Urinary bladder (tissue), 4 donors: ENCODE data around the gene SP5. TPM values are rescaled to one million over a fixed set of nuclear protein-coding genes. Genes with fewer than 3 reads are reported as not detected.
"Not testable (repeated sequence)": the region's sequence is repeated elsewhere in the genome, so short reads cannot be mapped to it uniquely, and the experiment has no call there.

ENCODE experiments used
- DNase-seq: peaks from one replicate; pipeline ENCODE4 v3.0.0-alpha.2; 2015; ENCODE audit errors: extremely low spot score
- H3K27ac ChIP-seq: one replicate; pipeline ENCODE4 v1.5.1; 2013; ENCODE audit warnings: low read depth, mild to moderate bottlenecking, moderate library complexity
- H3K36me3 ChIP-seq: one replicate; pipeline ENCODE4 v1.6.1; 2013; ENCODE audit warnings: mild to moderate bottlenecking, moderate library complexity; ENCODE audit not compliant: insufficient read depth
- H3K4me1 ChIP-seq: one replicate; pipeline ENCODE4 v1.6.1; 2013; ENCODE audit warnings: mild to moderate bottlenecking, moderate library complexity; ENCODE audit not compliant: insufficient read depth
- H3K4me3 ChIP-seq: one replicate; pipeline ENCODE4 v1.5.1; 2013; ENCODE audit warnings: low read depth, low read length
- WGBS: extraction: QIAGEN DNeasy Blood & Tissue Kit; methylation state at CpG from one replicate; pipeline ENCODE4 v1.1.7; 2013; 5-methylcytosine and 5-hydroxymethylcytosine counted together
- polyA plus RNA-seq: library from polyadenylated mRNA; stranded (reverse); fragments of 200-250 nt; gene quantifications from one replicate; pipeline ENCODE4 v1.2.3, GENCODE V29; 2013
- total RNA-seq: library from RNA; depleted of rRNA; stranded (reverse); fragments of >200 nt; gene quantifications from one replicate; pipeline ENCODE4 v1.2.3, GENCODE V29; 2014
- donor health status: healthy with polysubstance abuse.
- donor health status: healthy.

SP5 gene
- total and polyA plus RNA-seq, 2 donors: 0.42 to 2.8 TPM

- WGBS: 92% methylated on average over 4 of the region's 4 CpGs
- no peak for DNase-seq
- Histone ChIP-seq H3K36me3 (no peaks in the 10 kb centered on the region), H3K27ac (no peak overlapping the region), H3K4me1 (no peaks in the 10 kb centered on the region), H3K4me3 (no peak overlapping the region)
These were observed 22.7 kb downstream of the SP5 start for GRCh38 chr2:170737821-170738220.

- H3K4me3 ChIP-seq: no peak overlapping the region
- DNase-seq: no peak
- H3K36me3 ChIP-seq: no peaks in the 10 kb centered on the region
- H3K27ac ChIP-seq: no peak overlapping the region
- WGBS: 43% methylated on average over 3 of the region's 3 CpGs
- no peaks in the 10 kb centered on the region for H3K4me1 ChIP-seq
These were observed 23.9 kb downstream of the SP5 start for GRCh38 chr2:170739048-170739447.

GRCh38 chr2:170739507-170740046 lies 24.4 kb downstream of the SP5 start:
- DNase-seq: no peak
- H3K27ac ChIP-seq: no peak overlapping the region
- H3K36me3 ChIP-seq: no peaks in the 10 kb centered on the region
- WGBS: 85% methylated on average over 3 of the region's 3 CpGs
- no peak overlapping the region for H3K4me3 ChIP-seq
- no peaks in the 10 kb centered on the region for H3K4me1 ChIP-seq

- no peak for DNase-seq
- Histone ChIP-seq H3K4me1 (no peaks in the 10 kb centered on the region), H3K4me3 (no peak overlapping the region), H3K27ac (no peak overlapping the region), H3K36me3 (no peaks in the 10 kb centered on the region)
- WGBS: 80% methylated on average over 4 of the region's 4 CpGs
These were observed 25.5 kb downstream of the SP5 start for GRCh38 chr2:170740660-170741059.

- Histone ChIP-seq H3K4me3 (no peak overlapping the region), H3K4me1 (no peaks in the 10 kb centered on the region), H3K36me3 (no peaks in the 10 kb centered on the region), H3K27ac (no peak overlapping the region)
- WGBS: 92% methylated on average over 3 of the region's 3 CpGs
- no peak for DNase-seq
These were observed 26.9 kb downstream of the SP5 start for GRCh38 chr2:170742000-170742399.

DNA sequence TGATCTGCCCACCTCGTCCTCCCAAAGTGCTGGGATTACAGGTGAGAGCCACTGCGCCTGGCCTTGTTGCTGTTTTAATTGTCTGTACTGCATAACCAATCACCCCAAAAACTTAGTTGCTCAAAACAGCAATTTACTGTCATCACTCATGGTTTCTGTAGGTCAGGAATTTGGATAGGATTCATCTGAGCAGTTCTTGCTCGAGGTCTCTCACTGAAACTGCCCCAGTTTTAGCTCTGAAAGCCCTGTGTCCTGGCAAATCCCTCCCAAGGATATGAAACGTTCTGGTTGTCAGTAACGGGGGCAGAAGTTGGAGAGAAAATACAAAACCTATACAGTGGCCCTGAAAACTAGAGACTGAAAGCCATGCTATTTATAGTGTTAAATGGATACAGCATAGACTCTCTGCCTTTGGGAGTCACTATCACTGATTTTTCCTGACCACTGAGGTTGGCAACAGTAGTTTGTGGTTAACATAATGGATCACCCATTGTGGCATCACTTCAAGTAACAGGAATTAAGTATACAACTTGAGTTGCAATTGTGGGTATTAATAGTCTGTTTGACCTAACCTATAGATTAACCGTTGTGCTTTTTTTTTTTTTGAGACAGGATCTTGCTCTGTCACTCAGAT lies 27.9 kb downstream of the SP5 start:
- H3K4me3 ChIP-seq: no peak overlapping the region
- WGBS: 75% methylated on average over 6 of the region's 6 CpGs

GRCh38 chr2:170743530-170744239 lies 28.5 kb downstream of the SP5 start:
- Histone ChIP-seq H3K4me3 (no peak overlapping the region), H3K27ac (no peak overlapping the region), H3K36me3 (no peaks in the 10 kb centered on the region), H3K4me1 (no peaks in the 10 kb centered on the region)
- WGBS: 56% methylated on average over 8 of the region's 8 CpGs
- DNase-seq: no peak

More for the DNA sequence above, 27.9 kb downstream of the SP5 start:
- Histone ChIP-seq H3K27ac (no peak overlapping the region), H3K36me3 (no peaks in the 10 kb centered on the region), H3K4me1 (no peaks in the 10 kb centered on the region)
- no peak for DNase-seq

DNA sequence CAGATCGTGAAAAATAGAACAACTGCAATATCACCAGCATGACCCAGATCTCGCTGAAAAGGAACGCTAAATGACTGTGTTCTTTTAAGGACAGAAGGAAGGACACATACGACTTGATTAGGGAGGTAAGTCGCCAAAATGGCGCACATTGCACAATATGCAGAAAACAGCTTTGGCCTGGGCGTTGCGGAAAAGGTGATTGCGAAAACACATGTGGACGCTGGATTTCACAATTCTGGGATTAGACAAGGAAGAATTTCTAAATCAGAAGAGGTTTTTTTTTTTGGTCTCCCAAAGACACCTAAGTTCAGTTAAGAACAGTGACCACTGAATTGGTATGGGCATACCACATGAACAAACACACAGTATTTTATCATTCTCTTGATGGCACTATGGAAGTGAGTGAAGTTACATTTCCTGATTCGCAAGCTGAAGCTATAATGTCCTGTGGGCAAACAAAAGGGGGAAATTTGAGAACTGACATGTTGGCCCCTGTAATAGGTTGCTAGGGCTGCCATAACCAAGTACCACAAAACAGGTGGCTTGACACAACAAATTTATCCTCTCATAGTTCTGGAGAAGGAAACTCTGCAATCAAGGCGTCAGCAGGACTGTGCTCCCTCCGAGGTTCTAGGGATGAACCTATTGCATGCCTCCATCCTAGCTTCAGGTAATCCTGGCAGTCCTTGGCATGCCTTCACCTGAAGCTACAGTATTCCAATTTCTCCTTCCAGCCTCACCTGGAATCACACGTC lies 29.3 kb downstream of the SP5 start:
- 92% methylated on average over 14 of the region's 14 CpGs for WGBS
- no peak for DNase-seq
- Histone ChIP-seq H3K36me3 (no peaks in the 10 kb centered on the region), H3K4me3 (no peak overlapping the region), H3K4me1 (no peaks in the 10 kb centered on the region), H3K27ac (no peak overlapping the region)

GRCh38 chr2:170745305-170745704 lies 30.2 kb downstream of the SP5 start:
- H3K27ac ChIP-seq: no peak overlapping the region
- WGBS: 38% methylated on average over 6 of the region's 6 CpGs
- H3K4me1 ChIP-seq: no peaks in the 10 kb centered on the region
- DNase-seq: no peak
- no peaks in the 10 kb centered on the region for H3K36me3 ChIP-seq
- H3K4me3 ChIP-seq: no peak overlapping the region

DNA sequence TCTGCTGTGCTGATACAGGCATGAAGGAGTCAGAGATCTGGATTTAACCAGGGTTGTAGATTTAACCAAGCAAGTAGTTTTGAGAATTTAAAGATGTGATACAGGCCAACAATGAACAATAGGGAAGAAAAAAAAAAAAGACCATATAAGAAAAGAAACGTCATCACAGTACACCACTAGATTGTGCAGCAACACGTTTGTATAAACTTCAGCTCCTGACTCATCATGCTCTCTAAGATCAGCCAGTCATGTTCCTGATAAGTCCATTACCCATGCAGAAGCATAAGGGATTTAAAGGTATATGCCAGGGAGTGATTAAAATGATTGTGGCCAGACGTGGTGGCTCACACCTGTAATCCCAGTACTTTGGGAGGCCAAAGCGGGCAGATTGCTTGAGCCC lies 32.8 kb downstream of the SP5 start:
- Histone ChIP-seq H3K4me1 (no peaks in the 10 kb centered on the region), H3K4me3 (no peak overlapping the region), H3K36me3 (no peaks in the 10 kb centered on the region), H3K27ac (no peak overlapping the region)
- WGBS: 48% methylated on average over 4 of the region's 4 CpGs
- no peak for DNase-seq

GRCh38 chr2:170751555-170751954 lies 36.4 kb downstream of the SP5 start:
- H3K27ac ChIP-seq, H3K36me3 ChIP-seq, H3K4me1 ChIP-seq, DNase-seq, H3K4me3 ChIP-seq: not testable (repeated sequence)
- 94% methylated on average over 12 of the region's 12 CpGs for WGBS

- H3K27ac ChIP-seq: no peak overlapping the region
These were observed 46.4 kb downstream of the SP5 start for GRCh38 chr2:170761572-170761971.

DNA sequence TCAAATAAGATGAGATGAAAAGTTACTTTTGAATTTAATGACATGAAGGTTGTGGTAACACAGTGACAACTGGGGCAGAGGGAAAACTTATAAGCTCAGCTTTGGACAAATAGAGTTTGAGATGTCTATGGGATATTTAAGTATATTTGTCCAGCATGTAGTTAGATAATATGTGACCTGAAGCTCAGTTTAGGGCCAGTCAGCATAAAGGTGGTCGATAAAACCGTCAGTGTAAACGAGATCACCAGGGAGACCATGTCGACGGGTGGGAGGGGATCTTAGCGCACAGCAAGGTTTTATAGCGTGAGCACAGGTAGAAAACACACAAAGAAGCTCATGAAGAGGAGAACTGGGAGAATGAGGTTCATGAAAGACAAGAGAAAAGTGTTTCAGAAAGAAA lies 47.6 kb downstream of the SP5 start:
- H3K4me1 ChIP-seq: no peaks in the 10 kb centered on the region
- H3K27ac ChIP-seq: no peak overlapping the region
- no peak for DNase-seq
- no peaks in the 10 kb centered on the region for H3K36me3 ChIP-seq
- WGBS: 71% methylated on average over 7 of the region's 7 CpGs
- no peak overlapping the region for H3K4me3 ChIP-seq

More at GRCh38 chr2:170761572-170761971, 46.4 kb downstream of the SP5 start:
- no peak for DNase-seq
- no peak overlapping the region for H3K4me3 ChIP-seq
- no peaks in the 10 kb centered on the region for H3K4me1 ChIP-seq
- no peaks in the 10 kb centered on the region for H3K36me3 ChIP-seq

- Histone ChIP-seq H3K4me3 (no peak overlapping the region), H3K4me1 (no peaks in the 10 kb centered on the region), H3K36me3 (no peaks in the 10 kb centered on the region), H3K27ac (no peak overlapping the region)
- no peak for DNase-seq
- 88% methylated on average over 4 of the region's 4 CpGs for WGBS
These were observed 48.1 kb downstream of the SP5 start for GRCh38 chr2:170763232-170763631.
